HG03139 (cell line): ENCODE measurements around the gene PTPN1.
"Not testable (repeated sequence)": the region's sequence is repeated elsewhere in the genome, so short reads cannot be mapped to it uniquely, and the experiment has no call there.

Experiments used
- ATAC-seq: cut with Tn5 transposase; IDR thresholded peaks from one replicate; pipeline ENCODE4 v1.9.1; 2021; ENCODE audit not compliant: unreplicated experiment

Gene PTPN1

DNA sequence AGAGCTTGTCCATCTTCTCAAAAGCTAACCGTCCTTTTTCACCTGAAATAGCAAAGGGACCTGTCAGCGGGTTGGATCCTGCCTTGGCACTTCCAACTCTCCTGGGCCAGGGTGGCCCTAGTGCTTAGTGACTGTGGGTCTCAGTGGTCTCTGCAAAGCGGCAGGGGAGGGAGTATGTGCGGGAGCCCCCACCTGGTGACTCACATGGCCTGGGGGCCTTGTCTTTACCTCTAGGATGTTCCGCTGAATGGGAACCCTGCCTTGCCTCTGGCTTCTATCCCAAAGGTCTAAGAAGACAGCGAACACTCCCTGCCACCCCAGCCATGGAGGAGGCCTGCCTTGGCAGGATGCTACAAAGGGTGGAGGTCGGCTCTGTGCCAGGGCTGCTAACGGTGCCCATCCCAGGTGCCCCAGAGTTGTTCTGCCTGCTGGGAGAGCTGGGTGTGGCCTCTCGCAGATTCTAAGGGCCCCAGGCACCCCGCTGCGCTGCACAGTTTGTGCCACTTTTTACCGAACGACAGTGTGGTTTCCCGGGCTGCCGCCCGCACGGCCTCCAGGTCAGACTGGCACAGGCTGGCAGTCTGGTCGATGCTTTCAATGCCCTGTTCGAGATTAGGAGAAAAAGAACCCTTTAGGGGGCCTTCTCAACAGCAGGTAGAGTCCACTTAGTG, 77.2 kb downstream of the PTPN1 start:
- no peak for ATAC-seq

GRCh38 chr20:50588034-50588736, 78.0 kb downstream of the PTPN1 start:
- ATAC-seq, result no peak

DNA sequence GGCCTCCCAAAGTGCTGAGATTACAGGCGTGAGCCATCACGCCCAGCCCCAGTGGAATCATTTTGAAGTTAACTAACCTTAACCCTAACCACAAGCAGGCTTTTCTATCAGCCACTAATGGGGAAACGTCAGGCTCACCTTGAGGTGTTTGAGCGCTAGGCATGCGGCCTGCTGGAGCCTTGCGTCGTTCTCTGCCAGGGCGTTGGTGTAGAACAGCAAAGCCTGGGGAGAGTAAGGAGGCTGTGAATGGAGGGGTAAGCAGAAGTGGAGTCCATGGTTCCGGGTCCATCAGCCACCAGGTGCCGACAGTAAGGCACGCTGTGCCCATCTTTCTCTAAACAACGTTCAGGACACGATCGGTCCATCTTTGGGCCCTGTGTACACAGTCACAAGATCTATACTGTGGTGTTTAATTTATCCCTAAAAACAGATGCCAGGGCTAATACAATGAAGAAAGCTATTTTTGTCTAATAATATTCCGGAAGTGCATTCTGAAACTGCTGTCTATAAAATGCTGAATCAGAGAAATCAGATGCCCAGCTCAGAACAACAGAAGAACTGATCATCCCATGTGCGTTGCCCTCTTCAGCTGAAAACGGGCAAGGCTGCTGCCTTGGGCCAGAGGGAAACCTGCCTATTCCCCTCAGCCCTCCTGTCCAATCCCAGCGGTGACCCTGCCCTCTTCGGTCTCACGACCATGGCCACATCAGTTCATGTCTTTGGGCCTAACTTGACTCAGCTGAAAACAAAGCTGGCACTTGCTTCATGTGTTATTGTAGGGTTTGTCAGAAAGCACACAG, 79.6 kb downstream of the PTPN1 start:
- no peak for ATAC-seq

DNA sequence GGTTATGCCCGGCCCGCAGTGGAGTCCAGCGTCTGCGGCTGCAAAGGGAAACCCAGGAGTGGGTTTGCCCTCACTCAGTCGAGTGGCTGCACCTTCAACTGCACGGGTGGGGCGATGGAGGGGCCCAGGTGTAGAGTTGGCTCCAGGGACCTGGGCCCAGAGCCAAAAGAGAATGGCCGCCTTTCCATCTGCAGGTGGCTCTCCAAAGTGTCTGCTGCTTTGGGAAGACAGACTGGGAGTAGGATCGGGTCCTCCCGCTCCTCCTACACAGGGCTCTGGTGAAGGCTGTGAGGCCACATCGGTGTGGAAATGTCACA, 80.1 kb downstream of the PTPN1 start:
- ATAC-seq, result no peak

- no peak for ATAC-seq
Observed at GRCh38 chr20:50591233-50591852, 81.2 kb downstream of the PTPN1 start.

DNA sequence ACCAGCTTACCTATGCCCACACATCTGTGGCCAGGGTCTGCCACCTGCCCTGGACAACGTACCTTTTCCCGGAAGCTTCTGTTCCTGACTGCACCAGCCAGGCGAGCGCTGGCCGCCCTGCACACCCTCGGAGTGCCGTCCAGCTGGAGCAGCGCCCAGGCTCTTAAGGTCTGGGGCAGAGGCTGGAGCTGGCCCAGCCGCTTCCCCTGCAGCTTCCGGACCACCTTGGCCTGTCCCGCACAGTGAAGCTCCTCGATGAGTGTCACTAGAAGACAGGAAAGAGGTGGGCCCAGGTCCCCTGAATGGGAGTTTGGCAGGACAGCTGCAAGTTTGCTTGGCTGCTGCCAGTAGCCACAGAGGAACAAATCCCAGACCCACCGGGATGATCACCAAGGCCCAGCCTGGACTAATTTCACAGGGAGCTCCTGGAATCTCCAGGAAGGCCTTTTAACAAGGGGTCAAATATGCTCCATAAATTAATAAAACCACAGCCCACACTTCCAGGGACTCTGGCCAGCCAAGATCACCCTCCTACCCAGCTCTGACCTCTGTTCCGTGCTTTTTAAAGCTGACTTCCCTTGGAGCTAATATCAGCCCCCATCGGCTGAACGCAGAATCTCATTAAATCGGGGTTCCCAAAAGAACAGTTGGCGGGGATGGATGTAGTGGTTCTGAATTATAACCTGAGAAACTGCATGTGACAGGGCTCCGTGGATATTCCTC, 82.3 kb downstream of the PTPN1 start:
- ATAC-seq, result no peak

GRCh38 chr20:50593005-50593335, 82.8 kb downstream of the PTPN1 start:
- no peak for ATAC-seq

DNA sequence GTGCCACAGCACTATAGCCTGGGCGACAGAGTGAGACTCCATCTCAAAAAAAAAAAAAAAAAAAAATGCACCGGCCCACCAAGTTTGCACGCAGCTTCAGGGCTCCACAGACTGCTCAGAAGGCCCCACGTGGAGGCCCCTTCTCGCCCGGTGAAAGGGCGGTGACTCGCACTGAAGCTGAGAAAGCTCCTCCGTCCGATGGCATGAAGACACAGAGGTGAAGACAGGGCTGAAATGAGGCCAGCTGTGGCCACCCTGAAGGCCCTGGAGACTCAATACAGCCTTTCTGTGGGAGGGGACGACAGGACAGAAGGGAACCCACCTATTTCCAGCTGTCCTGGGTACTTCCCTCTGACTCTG, 84.0 kb downstream of the PTPN1 start:
- no peak for ATAC-seq

GRCh38 chr20:50594591-50595432, 84.6 kb downstream of the PTPN1 start:
- no peak for ATAC-seq

GRCh38 chr20:50595433-50595895, 85.3 kb downstream of the PTPN1 start:
- no peak for ATAC-seq

DNA sequence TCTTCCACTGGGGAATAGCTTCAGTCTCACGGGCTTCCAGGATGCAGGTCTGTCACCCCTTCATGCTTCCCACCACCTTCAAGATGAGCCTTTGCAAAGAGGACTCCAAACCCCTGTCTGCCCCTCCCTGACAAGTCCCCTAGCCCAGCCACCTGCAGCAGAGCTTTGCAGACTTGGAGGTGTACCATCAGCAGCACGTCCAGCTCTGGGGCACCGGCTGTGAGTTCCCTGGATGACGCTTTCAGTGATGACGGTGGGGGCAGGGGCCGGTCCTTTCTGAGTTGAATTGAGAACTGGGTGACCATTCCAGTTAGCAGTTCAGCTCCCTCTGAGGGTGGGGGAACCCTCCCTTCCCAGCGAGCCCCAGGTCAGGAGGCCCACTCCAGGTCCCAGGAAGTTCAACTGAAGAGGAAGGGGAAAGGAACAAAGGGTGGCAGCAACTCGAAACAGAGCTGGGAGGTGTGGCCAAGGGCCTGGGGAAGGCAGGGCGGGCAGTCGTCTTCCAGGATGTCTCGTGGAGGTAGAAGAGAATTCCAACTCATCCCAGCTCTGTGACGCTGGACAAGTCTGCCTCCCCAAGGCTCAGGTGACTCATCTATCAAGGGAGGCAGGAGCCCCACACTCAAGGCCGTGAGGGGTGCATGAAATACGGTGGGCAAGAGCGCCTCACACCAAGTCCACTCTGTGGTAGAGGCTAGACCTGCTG, 86.0 kb downstream of the PTPN1 start:
- no peak for ATAC-seq

GRCh38 chr20:50596694-50597021, 86.5 kb downstream of the PTPN1 start:
- ATAC-seq, result no peak

DNA sequence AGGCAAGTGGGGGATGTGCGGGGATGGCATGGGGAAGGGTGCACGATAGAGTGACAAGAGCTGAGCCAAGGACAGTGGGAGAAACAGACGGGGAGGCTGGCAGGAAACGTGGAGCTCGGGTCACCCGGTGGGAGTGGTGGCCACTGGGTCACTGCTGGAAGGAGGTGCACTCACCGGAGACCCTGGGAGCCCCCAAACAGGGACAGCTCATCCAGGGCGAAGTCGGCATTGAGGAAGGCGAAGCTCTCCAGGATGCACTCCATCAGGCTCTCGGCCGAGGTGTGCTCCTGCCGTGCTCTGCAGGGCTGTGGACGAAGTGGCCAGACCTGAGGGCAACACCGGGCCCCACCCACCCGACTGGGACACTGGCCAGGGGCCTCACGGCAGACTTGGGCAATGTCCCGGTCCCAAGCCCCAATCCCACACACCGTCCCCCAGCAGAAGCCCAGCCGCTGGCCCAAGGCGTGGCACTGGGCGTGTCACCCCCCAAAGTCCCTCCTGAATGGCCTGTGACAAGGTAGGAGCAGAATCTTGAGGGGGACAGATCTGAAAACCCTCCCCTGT, 87.3 kb downstream of the PTPN1 start:
- ATAC-seq, result no peak

GRCh38 chr20:50598074-50598473, 87.9 kb downstream of the PTPN1 start:
- ATAC-seq, result no peak

DNA sequence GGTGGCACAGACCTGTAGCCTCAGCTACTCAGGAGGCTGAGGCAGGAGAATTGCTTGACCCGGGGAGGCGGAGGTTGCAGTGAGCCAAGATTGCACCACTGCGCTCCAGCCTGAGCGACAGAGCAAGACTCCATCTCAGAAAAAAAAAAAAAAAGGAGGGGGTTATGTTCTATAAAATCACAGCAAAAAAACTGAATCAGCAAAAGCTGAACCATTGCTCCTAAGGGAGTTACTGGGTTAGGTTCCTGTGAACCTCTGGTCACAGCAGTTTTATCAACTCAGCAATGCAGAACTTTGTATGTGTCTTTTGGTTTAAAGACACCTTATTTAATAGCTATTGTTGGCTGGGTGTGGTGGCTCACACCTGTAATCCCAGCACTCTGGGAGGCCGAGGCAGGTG, 88.6 kb downstream of the PTPN1 start:
- ATAC-seq, result not testable (repeated sequence)

DNA sequence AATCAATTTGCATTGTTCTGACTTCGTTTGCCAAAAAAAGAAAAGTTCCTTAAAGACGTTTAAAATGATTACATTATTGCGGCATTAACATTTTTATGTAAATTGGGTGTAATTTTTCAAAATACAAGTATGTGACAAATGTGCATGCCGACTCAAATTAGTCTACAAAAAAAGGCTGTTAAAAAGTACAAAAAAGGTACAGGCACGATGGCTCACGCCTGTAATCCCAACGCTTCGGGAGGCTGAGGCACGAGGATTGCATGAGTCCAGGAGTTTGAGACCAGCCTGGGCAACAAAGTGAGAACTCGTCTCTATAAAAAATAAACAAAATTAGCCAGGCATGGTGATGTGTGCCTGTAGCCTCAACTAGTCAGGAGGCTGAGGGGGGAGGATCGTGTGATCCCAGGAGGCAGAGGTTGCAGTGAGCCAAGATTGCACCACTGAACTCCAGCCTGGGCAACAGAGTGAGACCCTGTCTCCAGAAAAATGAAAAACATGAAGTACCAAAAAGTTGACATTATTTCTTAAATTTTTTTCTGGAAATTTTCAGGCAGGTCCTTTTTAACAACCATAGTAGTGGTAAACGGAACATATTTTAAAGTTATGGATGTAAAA, 90.2 kb downstream of the PTPN1 start:
- ATAC-seq, result no peak

- no peak for ATAC-seq
Observed at GRCh38 chr20:50601511-50602431, 91.6 kb downstream of the PTPN1 start.
